Parathyroid adenoma (tissue), 2 donors: ENCODE results near the gene COL26A1.

Experiments used
- H2AFZ ChIP-seq: fragments of 300-600 bp; sonication (generic); one replicate; pipeline ENCODE4 v1.7.0; 2017; ENCODE audit warnings: antibody characterized with exemption, mild to moderate bottlenecking
- H3K27ac ChIP-seq: fragments of 300-600 bp; sonication (generic); one replicate; pipeline ENCODE4 v1.7.0; 2017
- H3K27me3 ChIP-seq: fragments of 300-600 bp; sonication (generic); one replicate; pipeline ENCODE4 v1.7.0; 2017; ENCODE audit warnings: low read length; ENCODE audit not compliant: control insufficient read depth, insufficient read depth
- H3K36me3 ChIP-seq: fragments of 300-600 bp; sonication (generic); one replicate; pipeline ENCODE4 v1.7.0; 2017; ENCODE audit warnings: low read length; ENCODE audit not compliant: control insufficient read depth, insufficient read depth
- H3K4me1 ChIP-seq: fragments of 300-600 bp; sonication (generic); one replicate; pipeline ENCODE4 v1.7.0; 2017; ENCODE audit warnings: control low read depth
- H3K4me2 ChIP-seq: fragments of 300-600 bp; sonication (generic); one replicate; pipeline ENCODE4 v1.7.0; 2017; ENCODE audit warnings: low read length
- H3K4me3 ChIP-seq: fragments of 300-600 bp; sonication (generic); one replicate; pipeline ENCODE4 v1.7.0; 2017; ENCODE audit warnings: low read depth, low read length
- H3K79me2 ChIP-seq: fragments of 300-600 bp; sonication (generic); one replicate; pipeline ENCODE4 v1.7.0; 2017; ENCODE audit warnings: control low read depth
- H3K9ac ChIP-seq: fragments of 300-600 bp; sonication (generic); one replicate; pipeline ENCODE4 v1.7.0; 2017; ENCODE audit warnings: mild to moderate bottlenecking
- H3K9me3 ChIP-seq: fragments of 300-600 bp; sonication (generic); one replicate; pipeline ENCODE4 v1.7.0; 2017; ENCODE audit warnings: low read length; ENCODE audit not compliant: control insufficient read depth
- CTCF ChIP-seq: fragments of 300-600 bp; sonication (generic); IDR thresholded peaks from one replicate; pipeline ENCODE4 v1.7.0; 2017; ENCODE audit warnings: antibody characterized with exemption, mild to moderate bottlenecking
- donor health status: primary hyperparathyroidism.

The COL26A1 gene

GRCh38 chr7:101393865-101394264, 31.2 kb downstream of the COL26A1 start:
- Histone ChIP-seq H3K4me2 (no peak overlapping the region), H3K27ac (no peak overlapping the region), H3K9me3 (no peaks in the 10 kb centered on the region), H3K79me2 (peaks cover under 1% of the 10 kb centered on the region), H3K9ac (no peak overlapping the region), H3K4me3 (no peak overlapping the region), H3K4me1 (peaks cover 6% of the 10 kb centered on the region), H2AFZ (no peak overlapping the region), H3K36me3 (no peaks in the 10 kb centered on the region), H3K27me3 (no peaks in the 10 kb centered on the region)
- no peak for TF ChIP-seq CTCF

DNA sequence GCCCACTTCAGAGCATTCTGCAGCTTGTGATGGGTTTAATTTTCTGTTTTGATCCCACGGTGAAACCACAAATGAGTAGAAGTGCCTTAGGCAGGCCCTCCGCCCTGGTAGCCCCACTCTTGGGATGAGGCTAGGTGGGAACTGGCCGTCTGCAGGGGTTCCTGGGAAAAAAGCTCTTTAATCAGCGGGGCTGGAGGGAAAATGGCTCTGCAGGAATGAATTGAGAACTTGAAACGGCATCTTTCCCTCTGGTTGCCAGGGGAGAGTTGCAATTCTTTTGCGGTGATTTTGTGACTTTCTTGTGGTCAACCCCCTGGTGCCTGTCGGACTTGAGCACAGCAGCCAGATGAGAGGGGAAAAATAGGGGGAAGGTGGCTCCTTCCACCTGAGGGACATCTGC, 32.7 kb downstream of the COL26A1 start:
- Histone ChIP-seq H3K36me3 (no peaks in the 10 kb centered on the region), H3K27me3 (no peaks in the 10 kb centered on the region), H3K79me2 (no peaks in the 10 kb centered on the region)

DNA sequence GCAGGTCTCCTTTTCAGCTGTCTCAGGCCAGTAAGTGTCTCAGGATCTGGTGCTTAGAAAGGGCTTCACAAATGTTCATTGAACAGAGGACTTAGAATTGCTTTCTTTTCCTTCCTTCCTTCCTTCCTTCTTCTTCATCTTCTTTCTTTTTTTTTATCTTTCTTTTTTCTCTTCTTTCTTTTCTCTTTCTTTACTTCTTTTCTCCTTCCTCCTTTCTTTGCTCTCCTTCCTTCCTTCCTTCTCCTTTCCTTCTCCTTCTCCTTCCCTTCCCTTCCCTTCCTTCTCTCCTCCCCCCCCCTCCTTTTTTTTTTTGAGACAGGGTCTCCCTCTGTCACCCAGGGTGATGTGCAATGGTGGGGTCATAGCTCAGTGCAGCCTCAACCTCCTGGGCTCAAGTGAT, 34.6 kb downstream of the COL26A1 start:
- TF ChIP-seq CTCF: no peak
- no peak overlapping the region for H3K4me3 ChIP-seq
- no peak overlapping the region for H2AFZ ChIP-seq
- H3K27me3 ChIP-seq: no peaks in the 10 kb centered on the region
- H3K36me3 ChIP-seq: no peaks in the 10 kb centered on the region
- no peak overlapping the region for H3K4me2 ChIP-seq
- H3K9me3 ChIP-seq: no peaks in the 10 kb centered on the region
- peaks cover 4% of the 10 kb centered on the region for H3K4me1 ChIP-seq
- no peaks in the 10 kb centered on the region for H3K79me2 ChIP-seq
- H3K27ac ChIP-seq: no peak overlapping the region
- no peak overlapping the region for H3K9ac ChIP-seq

More for the DNA sequence above, 32.7 kb downstream of the COL26A1 start:
- H2AFZ ChIP-seq: no peak overlapping the region
- no peak overlapping the region for H3K9ac ChIP-seq
- H3K4me3 ChIP-seq: no peak overlapping the region
- H3K4me2 ChIP-seq: no peak overlapping the region
- no peak for TF ChIP-seq CTCF
- no peaks in the 10 kb centered on the region for H3K9me3 ChIP-seq
- H3K4me1 ChIP-seq: peaks cover 6% of the 10 kb centered on the region
- no peak overlapping the region for H3K27ac ChIP-seq

DNA sequence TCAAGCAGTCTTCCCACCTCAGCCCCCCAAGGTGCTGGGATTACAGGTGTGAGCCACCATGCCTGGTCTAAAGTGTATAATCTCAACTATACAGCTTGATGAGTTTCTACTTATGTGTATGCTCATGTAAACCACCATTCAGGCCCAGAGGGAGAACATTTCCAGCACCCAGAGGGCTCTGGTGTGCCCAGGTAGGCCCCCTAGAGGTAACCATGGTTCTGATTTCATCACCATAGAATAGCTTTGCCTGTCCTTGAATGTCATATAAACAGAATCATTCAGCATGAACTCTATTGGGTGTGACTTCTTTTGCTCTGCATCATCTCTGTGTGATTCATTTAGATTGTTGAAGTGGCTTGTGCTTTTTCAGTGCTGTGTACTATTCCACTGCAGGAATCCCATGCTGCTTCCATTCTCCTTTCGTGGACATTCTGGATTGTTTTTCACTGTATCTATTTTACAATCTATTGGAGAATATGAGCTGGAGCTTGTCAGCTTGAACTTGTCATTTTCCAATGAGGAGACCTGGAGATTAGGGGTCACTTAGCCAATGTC, 35.2 kb downstream of the COL26A1 start:
- Histone ChIP-seq H3K36me3 (no peaks in the 10 kb centered on the region), H3K9me3 (no peaks in the 10 kb centered on the region), H2AFZ (no peak overlapping the region), H3K4me2 (no peak overlapping the region), H3K79me2 (no peaks in the 10 kb centered on the region), H3K4me3 (no peak overlapping the region), H3K27ac (no peak overlapping the region), H3K4me1 (peaks cover 4% of the 10 kb centered on the region), H3K27me3 (no peaks in the 10 kb centered on the region), H3K9ac (no peak overlapping the region)
- no peak for TF ChIP-seq CTCF
